Muscle layer of duodenum (tissue), 2 donors: Measurements from ENCODE around the gene KIF23.

ENCODE experiments used
- H3K27ac ChIP-seq: one replicate; pipeline ENCODE4 v1.7.0; 2013; ENCODE audit warnings: mild to moderate bottlenecking, low read length
- H3K27me3 ChIP-seq: one replicate; pipeline ENCODE4 v1.7.0; 2013; ENCODE audit warnings: low read depth, mild to moderate bottlenecking, control low read depth, low read length
- H3K36me3 ChIP-seq, 2 donors: one replicate each; pipeline ENCODE4 v1.7.0; 2013; ENCODE audit warnings: low read length in 2 of 2, control low read depth in 1 of 2, mild to moderate bottlenecking in 1 of 2; ENCODE audit not compliant: insufficient read depth in 2 of 2, control insufficient read depth in 1 of 2
- H3K4me1 ChIP-seq, 2 donors: one replicate each; pipeline ENCODE4 v1.7.0; 2013; ENCODE audit warnings: low read length in 2 of 2, mild to moderate bottlenecking in 2 of 2, control low read depth in 1 of 2, moderate library complexity in 1 of 2; ENCODE audit not compliant: insufficient read depth in 2 of 2, control insufficient read depth in 1 of 2
- H3K4me3 ChIP-seq, 2 donors: one replicate each; pipeline ENCODE4 v1.7.0; 2013; ENCODE audit warnings: low read length in 2 of 2, low read depth in 1 of 2, mild to moderate bottlenecking in 1 of 2
- H3K9me3 ChIP-seq, 2 donors: one replicate each; pipeline ENCODE4 v1.7.0; 2013; ENCODE audit warnings: low read length in 2 of 2, control low read depth in 1 of 2, mild to moderate bottlenecking in 1 of 2; ENCODE audit not compliant: control insufficient read depth in 1 of 2
- donor health status: healthy.

KIF23 gene

DNA sequence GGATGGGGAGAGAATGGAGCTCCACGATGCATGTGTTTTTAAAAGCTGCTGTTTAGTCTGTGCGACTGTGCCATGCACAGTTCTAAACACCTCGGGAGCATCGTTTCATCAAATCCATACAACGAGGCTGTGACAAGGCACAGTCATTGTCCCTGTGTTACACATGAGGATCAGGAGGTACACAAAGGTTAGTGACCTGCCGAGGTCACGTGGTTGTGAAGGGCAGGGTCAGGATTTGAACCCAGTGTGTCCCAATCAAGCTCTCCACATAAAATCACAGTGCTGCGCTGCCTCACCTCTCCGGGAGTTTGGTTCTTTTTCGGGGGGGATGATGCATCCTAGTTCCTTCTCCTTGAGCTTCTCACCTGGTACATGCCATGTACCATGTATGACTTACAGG is 18.7 kb upstream of the KIF23 start:
- no peaks in the 10 kb centered on the region for H3K27me3 ChIP-seq
- H3K9me3 ChIP-seq = no peaks in the 10 kb centered on the region
- peaks cover 0 to 8% of the 10 kb centered on the region in 2 donors for H3K4me1 ChIP-seq
- H3K27ac ChIP-seq = no peak overlapping the region
- H3K36me3 ChIP-seq = no peaks in the 10 kb centered on the region
- H3K4me3 ChIP-seq = no peak overlapping the region

DNA sequence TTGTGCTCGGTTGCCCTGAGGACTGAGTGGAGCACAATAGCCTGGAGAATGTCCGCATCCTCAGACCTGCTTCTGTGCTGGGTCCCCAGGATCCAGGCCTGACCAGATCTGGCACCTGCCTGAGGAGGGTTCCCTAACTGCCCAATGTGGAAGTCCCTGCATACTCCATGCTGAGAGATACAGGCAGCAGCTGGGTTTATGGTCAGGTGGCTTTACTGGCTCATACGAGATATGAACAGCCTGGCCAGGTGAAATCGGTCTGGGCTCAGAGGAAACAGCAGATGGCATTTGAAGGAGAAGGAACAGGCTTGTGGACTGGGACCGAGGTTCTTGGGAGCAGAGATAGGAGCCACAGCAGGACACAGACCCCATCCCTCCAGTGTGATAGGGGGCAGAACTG is 18.2 kb upstream of the KIF23 start:
- Histone ChIP-seq H3K9me3 (no peaks in the 10 kb centered on the region), H3K36me3 (no peaks in the 10 kb centered on the region), H3K27ac (no peak overlapping the region), H3K27me3 (no peaks in the 10 kb centered on the region), H3K4me3 (no peak overlapping the region), H3K4me1 (peaks cover 0 to 8% of the 10 kb centered on the region in 2 donors)

DNA sequence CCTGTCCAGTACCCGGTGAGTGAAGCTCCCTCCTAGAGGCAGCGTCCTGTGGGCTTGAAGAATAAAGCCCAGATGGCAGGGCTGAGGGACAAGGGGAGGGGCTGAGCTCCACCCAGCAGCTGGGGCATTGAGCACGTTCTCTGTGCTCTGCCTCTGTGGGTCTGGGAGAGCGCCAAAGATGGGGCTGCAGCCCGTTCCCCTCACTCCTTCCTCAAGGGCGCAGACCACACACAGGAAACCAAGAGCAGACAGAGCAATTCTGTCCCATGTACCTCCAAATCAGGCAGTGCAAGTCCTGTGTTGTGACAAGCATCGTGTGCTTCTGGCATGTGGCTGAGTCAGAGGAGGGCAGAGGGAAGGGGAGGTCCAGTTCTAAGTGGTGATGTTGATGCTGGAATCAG is 15.7 kb upstream of the KIF23 start:
- no peaks in the 10 kb centered on the region for H3K9me3 ChIP-seq
- H3K4me1 ChIP-seq = peaks cover 0 to 8% of the 10 kb centered on the region in 2 donors
- no peaks in the 10 kb centered on the region for H3K27me3 ChIP-seq
- H3K27ac ChIP-seq = no peak overlapping the region
- H3K36me3 ChIP-seq = no peaks in the 10 kb centered on the region
- H3K4me3 ChIP-seq = no peak overlapping the region

DNA sequence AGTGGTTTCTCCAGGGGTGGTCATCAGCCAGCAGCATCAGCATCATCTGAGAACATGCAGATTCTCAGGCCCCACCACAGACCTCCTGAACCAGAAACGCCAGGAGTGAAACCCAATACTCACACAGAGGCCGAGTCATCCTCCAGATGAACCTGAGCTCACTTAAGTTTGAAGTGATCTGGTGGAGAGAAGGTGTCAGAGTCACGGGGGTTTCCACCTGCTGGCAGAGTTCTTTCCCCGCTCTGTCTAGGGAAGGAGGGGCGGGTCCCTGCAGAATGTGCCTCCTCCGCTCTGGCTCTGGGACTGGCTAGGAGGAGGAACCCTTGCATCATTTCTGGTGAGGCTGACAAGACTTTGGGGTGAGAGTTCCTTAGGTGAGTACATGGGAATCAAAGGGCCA is 13.3 kb upstream of the KIF23 start:
- Histone ChIP-seq H3K9me3 (no peaks in the 10 kb centered on the region), H3K4me1 (no peaks in the 10 kb centered on the region), H3K27me3 (no peaks in the 10 kb centered on the region), H3K27ac (no peak overlapping the region), H3K36me3 (no peaks in the 10 kb centered on the region), H3K4me3 (no peak overlapping the region)

DNA sequence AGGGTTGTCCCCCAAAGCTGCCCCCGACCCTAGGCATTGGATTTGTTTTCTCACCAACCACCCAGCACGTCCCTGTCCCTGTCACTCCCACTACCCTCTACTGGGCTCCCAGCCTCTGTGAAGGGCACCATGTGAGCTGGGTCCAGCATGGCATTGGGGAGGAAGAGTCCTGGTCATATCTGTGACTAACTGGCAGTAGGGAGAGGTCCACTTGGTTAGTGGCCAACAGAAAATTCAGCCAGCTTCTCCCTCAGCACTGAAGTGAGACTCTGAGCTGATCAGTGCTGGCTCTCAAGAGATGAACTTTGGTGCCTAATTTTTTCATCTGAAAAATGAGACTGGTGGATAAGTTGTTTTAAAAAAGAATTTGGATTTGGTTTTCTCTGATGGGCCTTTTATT is 11.3 kb upstream of the KIF23 start:
- no peaks in the 10 kb centered on the region for H3K4me1 ChIP-seq
- no peaks in the 10 kb centered on the region for H3K27me3 ChIP-seq
- H3K4me3 ChIP-seq = no peak overlapping the region
- H3K36me3 ChIP-seq = no peaks in the 10 kb centered on the region
- no peaks in the 10 kb centered on the region for H3K9me3 ChIP-seq
- H3K27ac ChIP-seq = no peak overlapping the region

DNA sequence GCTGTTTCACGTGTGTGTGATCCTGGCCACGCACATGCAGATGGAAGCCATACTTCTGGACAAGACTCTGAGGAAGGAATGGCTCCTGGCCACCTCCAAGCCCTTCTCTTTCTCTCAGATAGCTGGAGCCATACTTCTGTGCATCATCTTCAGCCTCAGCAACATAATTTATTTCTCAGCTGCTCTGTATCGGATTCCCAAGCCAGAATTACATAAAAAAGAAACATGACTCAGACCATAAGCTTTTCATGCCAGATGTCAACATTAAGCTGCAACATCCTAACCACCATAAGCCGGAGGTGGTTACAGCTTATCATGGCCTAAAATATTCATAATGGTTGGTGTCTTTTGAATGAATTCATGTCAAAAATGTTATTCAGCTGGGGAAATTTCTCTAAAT is 10.6 kb upstream of the KIF23 start:
- Histone ChIP-seq H3K9me3 (no peaks in the 10 kb centered on the region), H3K27ac (no peak overlapping the region), H3K36me3 (no peaks in the 10 kb centered on the region), H3K4me1 (no peaks in the 10 kb centered on the region), H3K4me3 (no peak overlapping the region), H3K27me3 (no peaks in the 10 kb centered on the region)

DNA sequence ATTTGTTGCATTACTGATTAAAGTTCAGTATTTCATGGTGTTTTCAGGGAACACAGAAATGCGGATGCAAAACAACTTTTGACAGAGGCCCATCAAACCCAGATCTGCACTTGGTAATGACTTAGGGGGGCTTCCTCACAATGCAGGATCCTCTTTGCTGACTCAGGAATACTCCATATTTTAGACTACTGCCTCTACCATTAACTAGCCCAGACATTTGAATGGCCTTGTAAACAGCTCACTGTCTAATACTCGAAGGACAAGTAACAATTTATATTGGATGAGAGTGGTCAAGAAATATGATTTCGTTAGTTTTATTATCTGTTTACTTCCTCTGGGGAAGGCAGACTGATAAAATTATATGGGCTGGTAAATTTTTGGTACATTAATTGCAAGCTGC is 9.0 kb upstream of the KIF23 start:
- Histone ChIP-seq H3K36me3 (no peaks in the 10 kb centered on the region), H3K27me3 (no peaks in the 10 kb centered on the region), H3K4me1 (no peaks in the 10 kb centered on the region), H3K27ac (no peak overlapping the region), H3K9me3 (no peaks in the 10 kb centered on the region), H3K4me3 (no peak overlapping the region)

DNA sequence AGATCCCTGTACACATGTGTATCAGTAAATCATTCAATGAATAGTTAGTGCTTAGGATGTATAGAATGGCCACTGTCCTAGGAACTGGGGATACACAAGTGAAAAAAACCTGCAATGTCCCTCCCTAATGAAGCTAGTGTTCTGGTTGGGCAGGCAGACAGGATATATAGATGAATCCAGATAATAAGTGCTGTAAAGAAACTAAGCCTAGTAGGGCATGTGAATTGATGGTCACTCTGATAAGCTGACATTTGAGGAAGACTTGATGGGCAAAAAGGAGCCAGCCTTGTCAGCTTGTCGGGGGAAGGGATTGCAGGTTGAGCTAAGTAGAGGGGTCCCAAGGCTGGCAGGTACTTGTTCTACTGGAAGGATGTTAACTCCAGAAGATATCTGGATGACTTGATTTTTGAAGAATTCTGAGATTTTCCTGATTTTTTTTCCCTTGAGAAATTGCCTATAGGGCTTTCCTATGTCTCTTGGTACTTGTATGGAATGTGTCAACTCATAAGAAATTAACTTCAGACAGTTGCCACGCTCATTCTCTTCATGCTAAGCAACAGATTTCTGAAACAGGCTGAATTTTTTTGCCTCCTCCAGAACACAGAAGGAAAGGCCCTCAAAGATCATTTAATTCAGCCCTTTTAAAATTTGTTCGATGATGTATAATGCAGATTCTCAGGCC is 6.3 kb upstream of the KIF23 start:
- Histone ChIP-seq H3K4me1 (no peaks in the 10 kb centered on the region), H3K4me3 (no peak overlapping the region), H3K9me3 (no peaks in the 10 kb centered on the region)

DNA sequence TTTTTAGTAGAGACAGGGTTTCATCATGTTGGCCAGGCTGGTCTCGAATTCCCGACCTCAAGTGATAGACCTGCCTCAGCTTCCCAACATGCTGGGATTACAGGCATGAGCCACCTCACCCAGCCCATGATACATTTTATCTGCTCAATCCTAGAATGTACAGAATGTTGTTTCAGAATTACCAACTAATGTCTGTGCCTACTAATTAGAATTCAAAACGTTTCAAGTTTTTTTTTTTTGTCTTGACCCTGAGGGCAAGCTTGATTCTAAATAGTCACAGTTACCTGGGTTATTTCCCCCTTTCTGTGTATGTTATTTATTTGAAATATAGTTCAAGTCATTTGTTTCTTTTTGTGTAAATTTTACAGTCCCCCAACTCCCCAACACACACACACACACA is 5.3 kb upstream of the KIF23 start:
- Histone ChIP-seq H3K9me3 (no peaks in the 10 kb centered on the region), H3K4me3 (no peak overlapping the region), H3K4me1 (no peaks in the 10 kb centered on the region), H3K27ac (no peak overlapping the region), H3K36me3 (no peaks in the 10 kb centered on the region), H3K27me3 (no peaks in the 10 kb centered on the region)

More for the DNA sequence above, 6.3 kb upstream of the KIF23 start:
- Histone ChIP-seq H3K27me3 (no peaks in the 10 kb centered on the region), H3K36me3 (no peaks in the 10 kb centered on the region), H3K27ac (no peak overlapping the region)

DNA sequence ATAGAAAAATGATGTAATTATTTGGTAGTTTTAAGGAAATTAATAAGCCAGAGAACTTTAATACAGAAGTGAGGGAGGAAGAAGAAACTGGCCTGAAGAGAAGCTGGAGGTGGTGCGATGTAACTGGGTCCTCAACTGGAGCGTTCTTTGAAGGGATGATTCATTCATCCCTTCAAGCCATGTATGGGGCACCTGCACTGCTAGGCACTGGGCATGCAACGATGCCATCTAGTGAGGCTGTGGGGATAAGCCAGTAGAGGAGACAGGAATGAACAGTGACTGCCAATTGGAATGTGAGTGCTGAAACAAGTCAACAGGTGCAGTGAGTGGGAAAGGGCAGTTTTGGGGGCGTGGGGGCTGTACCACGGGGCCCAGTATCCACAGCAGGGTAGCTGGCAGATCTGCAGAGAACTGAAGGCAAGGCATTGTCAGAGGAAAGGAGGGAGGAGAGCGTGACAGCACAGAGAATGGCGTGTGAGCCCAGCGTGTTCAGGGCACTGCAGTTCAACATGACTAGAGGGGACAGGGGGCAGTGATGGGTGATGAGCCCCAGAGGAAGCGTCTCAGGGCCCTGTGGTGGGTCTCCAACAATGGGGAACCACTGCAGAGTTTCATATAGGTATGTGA is 3.8 kb upstream of the KIF23 start:
- Histone ChIP-seq H3K9me3 (no peaks in the 10 kb centered on the region), H3K4me3 (no peak overlapping the region), H3K36me3 (no peaks in the 10 kb centered on the region), H3K27me3 (no peaks in the 10 kb centered on the region), H3K4me1 (no peaks in the 10 kb centered on the region), H3K27ac (no peak overlapping the region)

DNA sequence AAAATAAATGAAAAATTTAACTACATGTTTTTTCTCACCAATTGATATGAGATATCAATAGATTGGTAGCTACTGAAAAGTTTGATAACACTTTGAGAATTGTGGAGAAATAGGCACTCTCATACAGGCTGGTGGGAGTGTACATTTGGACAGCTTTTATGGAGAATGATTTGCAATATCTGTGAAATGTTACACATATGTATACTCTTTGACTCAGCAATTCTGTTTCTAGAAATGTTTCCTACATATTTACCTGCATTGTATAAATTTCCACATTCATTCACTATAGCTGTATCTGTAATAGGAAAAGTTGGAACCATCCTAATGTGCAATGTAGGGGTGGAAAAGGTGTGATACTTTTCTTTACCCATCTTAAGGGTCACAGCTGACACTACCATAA is 1.9 kb upstream of the KIF23 start:
- Histone ChIP-seq H3K36me3 (no peaks in the 10 kb centered on the region), H3K27me3 (no peaks in the 10 kb centered on the region), H3K27ac (no peak overlapping the region), H3K4me3 (no peak overlapping the region), H3K9me3 (no peaks in the 10 kb centered on the region), H3K4me1 (no peaks in the 10 kb centered on the region)

DNA sequence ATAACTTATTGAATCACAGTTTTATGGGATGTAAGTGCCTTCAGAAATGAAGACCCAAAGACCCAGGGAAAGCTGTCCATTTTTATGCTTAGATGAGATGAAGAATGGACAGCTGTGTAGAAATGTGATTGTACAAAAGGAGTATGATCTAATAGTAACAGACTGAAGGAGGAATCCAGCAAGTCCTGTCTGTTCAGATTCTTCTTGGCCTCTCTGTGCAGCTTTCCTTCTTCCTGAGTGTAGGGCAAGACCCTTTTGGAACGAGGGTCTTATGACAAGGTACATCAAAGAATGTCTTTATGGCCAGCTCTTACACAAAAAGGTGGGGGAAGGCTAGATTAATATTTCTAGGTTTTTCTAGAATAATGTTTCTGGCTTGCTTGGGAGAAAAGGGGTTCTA is 1.4 kb upstream of the KIF23 start:
- H3K4me1 ChIP-seq = no peaks in the 10 kb centered on the region
- H3K36me3 ChIP-seq = no peaks in the 10 kb centered on the region
- no peaks in the 10 kb centered on the region for H3K9me3 ChIP-seq

More for the DNA sequence above, 1.4 kb upstream of the KIF23 start:
- no peaks in the 10 kb centered on the region for H3K27me3 ChIP-seq
- no peak overlapping the region for H3K27ac ChIP-seq
- H3K4me3 ChIP-seq = no peak overlapping the region
